ENCODE data around the gene IL23R.

GRCh38 chr1:67274623-67275325 lies 108.5 kb downstream of the IL23R start:
- TF ChIP-seq POLR2A (IDR thresholded peaks at IDR 0.05): no peak
- TF ChIP-seq, protein P1, sequence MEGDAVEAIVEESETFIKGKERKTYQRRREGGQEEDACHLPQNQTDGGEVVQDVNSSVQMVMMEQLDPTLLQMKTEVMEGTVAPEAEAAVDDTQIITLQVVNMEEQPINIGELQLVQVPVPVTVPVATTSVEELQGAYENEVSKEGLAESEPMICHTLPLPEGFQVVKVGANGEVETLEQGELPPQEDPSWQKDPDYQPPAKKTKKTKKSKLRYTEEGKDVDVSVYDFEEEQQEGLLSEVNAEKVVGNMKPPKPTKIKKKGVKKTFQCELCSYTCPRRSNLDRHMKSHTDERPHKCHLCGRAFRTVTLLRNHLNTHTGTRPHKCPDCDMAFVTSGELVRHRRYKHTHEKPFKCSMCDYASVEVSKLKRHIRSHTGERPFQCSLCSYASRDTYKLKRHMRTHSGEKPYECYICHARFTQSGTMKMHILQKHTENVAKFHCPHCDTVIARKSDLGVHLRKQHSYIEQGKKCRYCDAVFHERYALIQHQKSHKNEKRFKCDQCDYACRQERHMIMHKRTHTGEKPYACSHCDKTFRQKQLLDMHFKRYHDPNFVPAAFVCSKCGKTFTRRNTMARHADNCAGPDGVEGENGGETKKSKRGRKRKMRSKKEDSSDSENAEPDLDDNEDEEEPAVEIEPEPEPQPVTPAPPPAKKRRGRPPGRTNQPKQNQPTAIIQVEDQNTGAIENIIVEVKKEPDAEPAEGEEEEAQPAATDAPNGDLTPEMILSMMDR (IDR thresholded peaks at IDR 0.05): no peak

All from adrenal gland (tissue), 5 donors.